ENCODE data around the gene PLVAP. TPM values are rescaled to one million over a fixed set of nuclear protein-coding genes. Genes with fewer than 3 reads are reported as not detected.
"Not testable (repeated sequence)": the region's sequence is repeated elsewhere in the genome, so short reads cannot be mapped to it uniquely, and the experiment has no call there.

The PLVAP gene
- total RNA-seq, 2 donors from 2014 or later, result 48.3 to 83.7 TPM

DNA sequence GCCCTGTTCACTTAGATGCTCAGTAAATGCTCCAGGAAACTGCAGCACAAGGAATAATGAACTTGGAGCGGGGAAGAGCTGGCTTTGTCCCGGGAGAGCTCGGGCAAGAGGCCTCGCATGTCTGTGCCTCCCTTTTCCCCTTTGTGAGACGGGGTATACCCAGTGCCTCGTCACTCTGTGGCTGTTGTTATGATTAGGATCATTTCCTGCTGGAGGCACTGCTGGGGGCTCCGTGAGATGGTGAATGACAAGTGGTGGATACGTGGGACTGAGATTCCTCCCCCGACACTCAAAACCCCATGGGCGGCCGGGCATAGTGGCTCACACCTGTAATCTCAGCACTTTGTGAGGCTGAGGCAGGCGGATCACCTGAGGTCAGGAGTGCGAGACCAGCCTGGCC lies 1.1 kb upstream of the PLVAP start:
- DNase-seq (ENCODE audit: low spot score), result no peak
- Histone ChIP-seq H3K27ac (no peak overlapping the region), H3K27me3 (no peaks in the 10 kb centered on the region), H3K4me3 (no peak overlapping the region), H3K9me3 (no peaks in the 10 kb centered on the region), H3K4me1 (peaks cover 0 to 15% of the 10 kb centered on the region in 2 donors), H3K36me3 (no peaks in the 10 kb centered on the region)
- TF ChIP-seq, protein P1, sequence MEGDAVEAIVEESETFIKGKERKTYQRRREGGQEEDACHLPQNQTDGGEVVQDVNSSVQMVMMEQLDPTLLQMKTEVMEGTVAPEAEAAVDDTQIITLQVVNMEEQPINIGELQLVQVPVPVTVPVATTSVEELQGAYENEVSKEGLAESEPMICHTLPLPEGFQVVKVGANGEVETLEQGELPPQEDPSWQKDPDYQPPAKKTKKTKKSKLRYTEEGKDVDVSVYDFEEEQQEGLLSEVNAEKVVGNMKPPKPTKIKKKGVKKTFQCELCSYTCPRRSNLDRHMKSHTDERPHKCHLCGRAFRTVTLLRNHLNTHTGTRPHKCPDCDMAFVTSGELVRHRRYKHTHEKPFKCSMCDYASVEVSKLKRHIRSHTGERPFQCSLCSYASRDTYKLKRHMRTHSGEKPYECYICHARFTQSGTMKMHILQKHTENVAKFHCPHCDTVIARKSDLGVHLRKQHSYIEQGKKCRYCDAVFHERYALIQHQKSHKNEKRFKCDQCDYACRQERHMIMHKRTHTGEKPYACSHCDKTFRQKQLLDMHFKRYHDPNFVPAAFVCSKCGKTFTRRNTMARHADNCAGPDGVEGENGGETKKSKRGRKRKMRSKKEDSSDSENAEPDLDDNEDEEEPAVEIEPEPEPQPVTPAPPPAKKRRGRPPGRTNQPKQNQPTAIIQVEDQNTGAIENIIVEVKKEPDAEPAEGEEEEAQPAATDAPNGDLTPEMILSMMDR (IDR thresholded peaks at IDR 0.05), result no peak

DNA sequence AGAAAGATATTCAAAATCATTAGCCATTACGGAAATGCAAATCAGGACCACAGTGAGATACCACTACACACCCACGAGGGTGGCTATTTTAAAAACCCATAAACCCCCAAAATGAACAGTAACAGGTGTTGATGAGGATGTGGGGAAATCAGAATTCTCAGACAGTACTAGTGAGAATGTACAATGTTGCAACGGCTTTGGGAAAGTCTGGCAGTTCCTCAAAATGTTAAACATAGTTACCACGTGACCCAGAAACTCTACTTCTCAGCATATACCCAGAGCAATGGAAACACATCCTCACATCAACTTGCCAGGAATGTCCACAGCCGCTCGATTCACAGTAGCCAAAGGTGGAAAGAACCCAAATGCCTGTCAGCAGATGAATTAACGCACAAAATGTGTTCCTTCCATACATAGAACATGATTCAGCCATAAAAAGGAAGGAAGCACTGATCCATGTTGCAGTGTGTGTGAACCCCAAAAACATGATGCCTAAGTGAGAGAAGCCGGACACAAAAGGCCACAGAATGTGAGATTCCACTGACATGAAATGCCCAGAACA lies 7.0 kb downstream of the PLVAP start:
- no peaks in the 10 kb centered on the region for H3K4me1 ChIP-seq
- DNase-seq (ENCODE audit: low spot score), result no peak
- no peak overlapping the region for H3K4me3 ChIP-seq
- H3K27me3 ChIP-seq, result no peaks in the 10 kb centered on the region
- TF ChIP-seq, protein P1 (IDR thresholded peaks at IDR 0.05), result no peak
- H3K36me3 ChIP-seq, result no peaks in the 10 kb centered on the region
- no peaks in the 10 kb centered on the region for H3K9me3 ChIP-seq
- no peak overlapping the region for H3K27ac ChIP-seq

DNA sequence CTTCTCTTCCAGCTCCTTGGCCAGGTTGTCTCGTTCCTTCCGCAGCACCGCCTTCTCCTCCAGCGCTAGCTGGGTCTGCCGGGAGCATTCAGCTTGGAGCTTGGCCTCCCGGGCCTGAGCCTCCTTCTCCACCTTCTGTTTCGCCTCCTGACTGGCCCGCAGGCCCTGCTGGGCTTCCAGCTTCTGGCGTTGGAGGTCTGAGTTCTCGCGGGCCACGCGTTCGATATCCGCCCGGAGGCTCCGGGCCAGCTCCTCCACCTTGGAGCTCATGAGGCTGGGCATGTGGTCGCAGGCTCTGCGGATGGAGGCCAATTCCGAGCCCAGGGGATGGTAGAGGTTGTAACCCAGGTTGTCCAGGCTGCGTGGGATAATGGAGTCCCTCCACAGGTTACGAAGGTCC lies 11.8 kb downstream of the PLVAP start:
- Histone ChIP-seq H3K36me3 (no peaks in the 10 kb centered on the region), H3K4me1 (no peaks in the 10 kb centered on the region), H3K27ac (no peak overlapping the region), H3K27me3 (no peaks in the 10 kb centered on the region), H3K4me3 (no peak overlapping the region), H3K9me3 (no peaks in the 10 kb centered on the region)
- DNase-seq (ENCODE audit: low spot score), result no peak
- TF ChIP-seq, protein P1 (IDR thresholded peaks at IDR 0.05), result no peak

DNA sequence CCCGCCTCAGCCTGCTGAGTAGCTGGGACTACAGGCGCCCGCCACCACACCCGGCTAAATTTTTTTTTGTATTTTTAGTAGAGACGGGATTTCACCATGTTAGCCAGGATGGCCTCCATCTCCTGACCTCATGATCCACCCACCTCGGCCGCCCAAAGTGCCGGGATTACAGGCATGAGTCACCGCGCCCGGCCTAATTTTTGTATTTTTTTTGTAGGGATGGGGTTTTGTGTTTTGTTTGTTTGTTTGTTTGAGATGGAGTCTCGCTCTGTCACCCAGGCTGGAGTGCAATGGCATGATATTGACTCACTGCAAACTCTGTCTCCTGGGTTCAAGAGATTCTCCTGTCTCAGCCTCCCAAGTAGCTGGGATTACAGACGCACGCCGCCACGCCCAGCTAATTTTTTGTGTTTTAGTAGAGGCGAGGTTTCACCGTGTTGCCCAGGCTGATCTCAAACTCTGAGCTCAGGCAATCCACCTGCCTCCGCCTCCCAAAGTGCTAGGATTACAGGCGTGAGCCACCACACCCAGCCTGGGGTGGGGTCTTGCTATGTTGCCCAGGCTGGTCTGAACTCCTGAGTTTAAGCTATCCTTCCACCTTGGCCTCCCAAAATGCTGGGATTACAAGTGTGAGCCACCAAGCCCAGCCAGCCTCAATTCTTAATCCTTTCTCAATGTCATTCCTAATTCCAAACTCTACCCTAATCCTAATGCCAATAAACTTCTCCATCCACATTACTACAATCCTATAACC lies 13.1 kb downstream of the PLVAP start:
- not testable (repeated sequence) for H3K27me3 ChIP-seq; H3K27ac ChIP-seq; H3K9me3 ChIP-seq; DNase-seq (ENCODE audit: low spot score); H3K4me3 ChIP-seq; H3K4me1 ChIP-seq; H3K36me3 ChIP-seq

DNA sequence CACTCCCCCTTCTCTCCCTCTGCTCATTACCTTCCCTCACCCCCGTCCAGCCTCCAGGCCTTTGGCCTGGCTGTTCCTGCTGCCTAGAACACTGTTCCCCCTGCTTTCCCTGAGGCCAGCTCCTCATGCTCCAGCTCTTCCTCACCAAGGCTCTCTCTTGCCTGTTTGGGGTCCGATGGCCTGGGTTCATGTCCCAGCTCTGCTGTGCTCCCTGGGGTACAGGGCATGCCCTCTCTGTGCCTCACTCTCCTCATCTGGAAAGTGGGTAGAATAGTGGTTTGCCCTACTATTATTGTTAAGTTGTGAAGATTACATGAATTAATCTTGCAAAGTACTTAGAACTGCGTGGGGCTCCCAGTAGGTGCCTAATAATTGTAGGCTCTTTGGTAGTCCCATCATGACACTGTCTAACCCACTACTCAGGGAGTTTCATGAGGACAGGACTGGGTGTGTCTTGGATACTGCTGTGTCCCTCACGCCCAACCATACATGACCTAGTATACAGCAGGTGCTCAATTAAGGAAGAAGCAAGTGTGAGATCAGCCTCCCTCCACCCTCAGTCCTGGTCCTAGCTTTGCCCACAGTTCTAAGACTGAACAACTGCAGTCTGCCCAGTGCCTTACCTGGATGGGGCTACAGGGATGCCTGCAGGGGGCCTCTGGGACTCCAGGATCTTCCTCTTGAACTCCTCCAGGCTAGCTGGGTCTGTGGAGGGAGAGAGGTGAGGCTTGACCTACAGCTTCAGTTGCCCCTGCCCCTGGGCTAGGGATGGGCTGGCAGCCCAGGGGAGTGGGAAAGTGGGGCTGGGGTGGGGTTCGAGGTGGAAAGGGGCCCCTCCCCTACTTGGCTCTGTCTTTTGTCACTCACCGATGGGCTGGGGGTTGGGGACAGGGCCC lies 17.0 kb downstream of the PLVAP start:
- no peaks in the 10 kb centered on the region for H3K9me3 ChIP-seq
- H3K36me3 ChIP-seq, result no peaks in the 10 kb centered on the region
- no peak overlapping the region for H3K27ac ChIP-seq
- H3K27me3 ChIP-seq, result no peaks in the 10 kb centered on the region
- H3K4me1 ChIP-seq, result no peaks in the 10 kb centered on the region
- H3K4me3 ChIP-seq, result no peak overlapping the region
- TF ChIP-seq, protein P1 (IDR thresholded peaks at IDR 0.05), result no peak
- no peak for DNase-seq (ENCODE audit: low spot score)

DNA sequence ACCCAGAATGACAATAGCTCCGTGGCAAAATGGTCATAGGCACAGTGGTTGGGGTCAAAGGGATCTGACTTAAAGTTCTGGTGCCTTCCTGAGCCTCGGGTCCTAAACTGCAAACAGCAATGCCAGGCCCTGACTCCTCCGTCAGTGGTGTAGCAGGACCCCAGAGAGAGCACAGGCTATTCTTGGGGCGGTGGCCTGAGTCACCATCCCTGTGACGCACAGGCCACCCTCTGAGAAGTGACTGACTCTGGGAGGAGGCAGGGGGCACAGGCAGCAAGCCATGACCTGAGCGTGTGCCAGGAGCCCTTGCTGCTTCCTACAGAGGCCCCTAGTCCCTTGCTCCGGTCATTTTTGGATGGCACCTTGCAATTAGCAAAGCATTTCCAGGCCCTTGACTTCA lies 18.7 kb downstream of the PLVAP start:
- TF ChIP-seq, protein P1 (IDR thresholded peaks at IDR 0.05), result no peak
- Histone ChIP-seq H3K9me3 (no peaks in the 10 kb centered on the region), H3K27me3 (no peaks in the 10 kb centered on the region), H3K27ac (peak overlapping the region; percentile 16 to 53), H3K4me1 (no peaks in the 10 kb centered on the region), H3K36me3 (no peaks in the 10 kb centered on the region), H3K4me3 (no peak overlapping the region)
- DNase-seq (ENCODE audit: low spot score), result no peak
